Measurements from ENCODE around the gene RNF2. TPM values are rescaled to one million over a fixed set of nuclear protein-coding genes. Genes with fewer than 3 reads are reported as not detected.

Gene RNF2
- total RNA-seq, 1 experiment from 2014 or later: 39.1 TPM

- DNase-seq (ENCODE audit: low read depth, low spot score): no peak
- Histone ChIP-seq H3K36me3 (ENCODE audit: control insufficient read depth in 1 of 2, insufficient read depth in 2 of 2, low read length in 2 of 2) (no peaks in the 10 kb centered on the region), H3K27me3 (ENCODE audit: insufficient read depth, low read length) (no peaks in the 10 kb centered on the region), H2AFZ (ENCODE audit: low read depth, low read length, poor library complexity, severe bottlenecking) (no peak overlapping the region), H3K4me1 (ENCODE audit: control insufficient read depth in 1 of 2, insufficient read depth in 2 of 2, low read length in 2 of 2) (no peaks in the 10 kb centered on the region; a peak in 1 of 4 replicates), H3K4me3 (replicated peaks in 1 of 2; ENCODE audit: low read depth in 1 of 2, low read length in 2 of 2) (no peak overlapping the region), H3K79me2 (ENCODE audit: insufficient read depth, low read length) (peaks cover 86% of the 10 kb centered on the region), H3K27ac (ENCODE audit: low read depth, low read length) (no peak overlapping the region), H3K9me3 (ENCODE audit: control insufficient read depth in 1 of 2, insufficient read depth in 1 of 2, low read depth in 1 of 2, low read length in 2 of 2) (no peaks in the 10 kb centered on the region), H3K4me2 (ENCODE audit: low read length) (no peak overlapping the region), H3K9ac (ENCODE audit: low read length) (no peak overlapping the region), H3K9me2 (ENCODE audit: insufficient read depth) (no peaks in the 10 kb centered on the region), H4K20me1 (ENCODE audit: insufficient read depth) (peaks cover 10% of the 10 kb centered on the region; the same call in 1 of the 2 replicates)
- intact Hi-C loops (cut with micrococcal nuclease): no loop called here
- TF ChIP-seq CBX3 (IDR thresholded peaks at IDR 0.05; ENCODE audit: low read depth) (no peak), MAX (IDR thresholded peaks at IDR 0.05) (no peak), FOSL1 (IDR thresholded peaks at IDR 0.05; ENCODE audit: low read depth) (no peak), EGR1 (IDR thresholded peaks at IDR 0.05; ENCODE audit: low read depth) (no peak), SP1 (IDR thresholded peaks at IDR 0.05; ENCODE audit: low read depth) (no peak)
- TF ChIP-seq, protein P1, sequence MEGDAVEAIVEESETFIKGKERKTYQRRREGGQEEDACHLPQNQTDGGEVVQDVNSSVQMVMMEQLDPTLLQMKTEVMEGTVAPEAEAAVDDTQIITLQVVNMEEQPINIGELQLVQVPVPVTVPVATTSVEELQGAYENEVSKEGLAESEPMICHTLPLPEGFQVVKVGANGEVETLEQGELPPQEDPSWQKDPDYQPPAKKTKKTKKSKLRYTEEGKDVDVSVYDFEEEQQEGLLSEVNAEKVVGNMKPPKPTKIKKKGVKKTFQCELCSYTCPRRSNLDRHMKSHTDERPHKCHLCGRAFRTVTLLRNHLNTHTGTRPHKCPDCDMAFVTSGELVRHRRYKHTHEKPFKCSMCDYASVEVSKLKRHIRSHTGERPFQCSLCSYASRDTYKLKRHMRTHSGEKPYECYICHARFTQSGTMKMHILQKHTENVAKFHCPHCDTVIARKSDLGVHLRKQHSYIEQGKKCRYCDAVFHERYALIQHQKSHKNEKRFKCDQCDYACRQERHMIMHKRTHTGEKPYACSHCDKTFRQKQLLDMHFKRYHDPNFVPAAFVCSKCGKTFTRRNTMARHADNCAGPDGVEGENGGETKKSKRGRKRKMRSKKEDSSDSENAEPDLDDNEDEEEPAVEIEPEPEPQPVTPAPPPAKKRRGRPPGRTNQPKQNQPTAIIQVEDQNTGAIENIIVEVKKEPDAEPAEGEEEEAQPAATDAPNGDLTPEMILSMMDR (IDR thresholded peaks at IDR 0.05 in 2 of 3, conservative IDR thresholded peaks at IDR 0.05 in 1 of 3; ENCODE audit: borderline replicate concordance in 1 of 3, insufficient read depth in 1 of 3, low read depth in 2 of 3, low read length in 2 of 3): no peak
- ATAC-seq: no peak
- ChIA-PET RAD21 (ENCODE audit: low non-redundant PET in 1 of 2, low total read pairs in 2 of 2, uncharacterized antibody in 2 of 2, unreplicated experiment in 2 of 2) (no interaction called here), POLR2A (no interaction called here), CTCF (no interaction called here)
- BruUV-seq (replicated peaks): no TSS peak
These were observed 35.1 kb downstream of the RNF2 start for GRCh38 chr1:185080422-185080821.

- peaks cover 10% of the 10 kb centered on the region; the same call in 1 of the 2 replicates for H4K20me1 ChIP-seq (ENCODE audit: insufficient read depth)
- no peaks in the 10 kb centered on the region for H3K4me1 ChIP-seq (ENCODE audit: control insufficient read depth in 1 of 2, insufficient read depth in 2 of 2, low read length in 2 of 2)
- TF ChIP-seq REST (IDR thresholded peaks at IDR 0.05; ENCODE audit: low read depth) (no peak), RAD21 (IDR thresholded peaks at IDR 0.05; ENCODE audit: low read depth) (no peak), CEBPB (IDR thresholded peaks at IDR 0.05; ENCODE audit: low read depth) (no peak), ZNF274 (IDR thresholded peaks at IDR 0.05; ENCODE audit: low read depth, low read length) (no peak), SP1 (IDR thresholded peaks at IDR 0.05; ENCODE audit: low read depth) (no peak), EGR1 (IDR thresholded peaks at IDR 0.05; ENCODE audit: low read depth) (no peak), EZH2phosphoT487 (IDR thresholded peaks at IDR 0.05; ENCODE audit: borderline replicate concordance) (no peak)
- H3K36me3 ChIP-seq (ENCODE audit: control insufficient read depth in 1 of 2, insufficient read depth in 2 of 2, low read length in 2 of 2): 0 out of 4 replicates have a peak, but pooled peaks cover 0 to 9% of the 10 kb centered on the region in 2 experiments
- POLR2A ChIA-PET: no interaction called here
- H3K9me3 ChIP-seq (ENCODE audit: control insufficient read depth in 1 of 2, insufficient read depth in 1 of 2, low read depth in 1 of 2, low read length in 2 of 2): no peaks in the 10 kb centered on the region
- H3K4me3 ChIP-seq (replicated peaks in 1 of 2; ENCODE audit: low read depth in 1 of 2, low read length in 2 of 2): no peak overlapping the region
- no peak for ATAC-seq
- no TSS peak for BruUV-seq (replicated peaks)
- H3K27ac ChIP-seq (ENCODE audit: low read depth, low read length): no peak overlapping the region
- DNase-seq (ENCODE audit: low read depth, low spot score): no peak
- CTCF ChIA-PET: interaction anchor here (1.7 kb wide), 1 partner anchor 476 kb away, joined by 3 read pairs; no protein-coding TSS in a partner anchor
- H3K79me2 ChIP-seq (ENCODE audit: insufficient read depth, low read length): peaks cover 75% of the 10 kb centered on the region
- RAD21 ChIA-PET (ENCODE audit: low non-redundant PET in 1 of 2, low total read pairs in 2 of 2, uncharacterized antibody in 2 of 2, unreplicated experiment in 2 of 2): no interaction called here
- no peak overlapping the region for H2AFZ ChIP-seq (ENCODE audit: low read depth, low read length, poor library complexity, severe bottlenecking)
- intact Hi-C loops (cut with micrococcal nuclease): no loop called here
- H3K27me3 ChIP-seq (ENCODE audit: insufficient read depth, low read length): no peaks in the 10 kb centered on the region
- no peak overlapping the region for H3K4me2 ChIP-seq (ENCODE audit: low read length)
- H3K9ac ChIP-seq (ENCODE audit: low read length): no peak overlapping the region
- no peaks in the 10 kb centered on the region for H3K9me2 ChIP-seq (ENCODE audit: insufficient read depth)
These were observed 38.5 kb downstream of the RNF2 start for GRCh38 chr1:185083818-185084217.

Data from HCT116 (cell line).